ENCODE data around the gene DCAF7. TPM values are rescaled to one million over a fixed set of nuclear protein-coding genes. Genes with fewer than 3 reads are reported as not detected.

DCAF7 gene
- total and polyA plus RNA-seq, 3 donors from 2014 or later: 51.7 to 164 (median 66.8) TPM

GRCh38 chr17:63549289-63549945 is 860 bp upstream of the DCAF7 start:
- no peaks in the 10 kb centered on the region for H3K36me3 ChIP-seq (ENCODE audit: low read depth, missing control alignments)
- no peak for DNase-seq
- peak overlapping the region; percentile 90 to 92 for H3K27ac ChIP-seq
- TF ChIP-seq CTCF (IDR thresholded peaks at IDR 0.05): no peak
- TF ChIP-seq POLR2A (IDR thresholded peaks at IDR 0.05): no peak
- no peaks in the 10 kb centered on the region for H3K9me3 ChIP-seq
- H3K4me3 ChIP-seq: peak overlapping the region; percentile 84 to 94
- 20 to 22% methylated on average over 13 of the region's 18 CpGs for WGBS, 2 donors
- no peaks in the 10 kb centered on the region for H3K27me3 ChIP-seq
- intact Hi-C loops (cut with DNase I; ENCODE audit: low total_unique reads): loop anchor here (10.0 kb wide), 1 partner anchor 115 kb away; no protein-coding TSS in a partner anchor
- peaks cover 17% of the 10 kb centered on the region for H3K4me1 ChIP-seq

GRCh38 chr17:63550817-63551639 is 751 bp downstream of the DCAF7 start:
- no peaks in the 10 kb centered on the region for H3K36me3 ChIP-seq (ENCODE audit: low read depth, missing control alignments)
- H3K9me3 ChIP-seq: no peaks in the 10 kb centered on the region
- no peaks in the 10 kb centered on the region for H3K27me3 ChIP-seq
- peaks cover 25% of the 10 kb centered on the region for H3K4me1 ChIP-seq
- 1% methylated on average over 22 to 27 of the region's 32 CpGs for whole genome bisulfite sequencing, 2 donors
- intact Hi-C loops (cut with DNase I; ENCODE audit: low total_unique reads): no loop called here
- H3K27ac ChIP-seq: peak overlapping the region; percentile 67 to 90
- H3K4me3 ChIP-seq: peak overlapping the region; percentile 84 to 94
- DNase-seq: peak; percentile 32
- TF ChIP-seq POLR2A (IDR thresholded peaks at IDR 0.05) (no peak), CTCF (IDR thresholded peaks at IDR 0.05) (no peak)

GRCh38 chr17:63552211-63552610 is 1.9 kb downstream of the DCAF7 start:
- H3K4me1 ChIP-seq: peaks cover 25% of the 10 kb centered on the region
- 41 to 44% methylated on average over 6 of the region's 6 CpGs for WGBS, 2 donors
- no peaks in the 10 kb centered on the region for H3K36me3 ChIP-seq (ENCODE audit: low read depth, missing control alignments)
- H3K27me3 ChIP-seq: no peaks in the 10 kb centered on the region
- no peaks in the 10 kb centered on the region for H3K9me3 ChIP-seq
- intact Hi-C loops (cut with DNase I; ENCODE audit: low total_unique reads): no loop called here
- no peak for DNase-seq
- H3K4me3 ChIP-seq: peak overlapping the region in 1 of 2 donors; percentile 84
- no peak overlapping the region for H3K27ac ChIP-seq
- TF ChIP-seq POLR2A (IDR thresholded peaks at IDR 0.05): no peak
- no peak for TF ChIP-seq CTCF (IDR thresholded peaks at IDR 0.05)

GRCh38 chr17:63555500-63556156 is 5.4 kb downstream of the DCAF7 start:
- Histone ChIP-seq H3K4me1 (peaks cover 16% of the 10 kb centered on the region), H3K9me3 (no peaks in the 10 kb centered on the region), H3K36me3 (ENCODE audit: low read depth, missing control alignments) (no peaks in the 10 kb centered on the region), H3K4me3 (no peak overlapping the region), H3K27me3 (no peaks in the 10 kb centered on the region), H3K27ac (no peak overlapping the region)
- 68 to 72% methylated on average over 7 of the region's 7 CpGs for WGBS, 2 donors
- TF ChIP-seq POLR2A (IDR thresholded peaks at IDR 0.05) (no peak), CTCF (IDR thresholded peaks at IDR 0.05) (no peak)
- no peak for DNase-seq
- intact Hi-C loops (cut with DNase I; ENCODE audit: low total_unique reads): no loop called here
